NCI-H2227 (cell line): ENCODE data around the gene GPS2.

Source experiments
- DNase-seq: peaks from one replicate; lab custom pipeline; 2025; ENCODE audit not compliant: unreplicated experiment; lab: John Stamatoyannopoulos, UW

Gene GPS2

DNA sequence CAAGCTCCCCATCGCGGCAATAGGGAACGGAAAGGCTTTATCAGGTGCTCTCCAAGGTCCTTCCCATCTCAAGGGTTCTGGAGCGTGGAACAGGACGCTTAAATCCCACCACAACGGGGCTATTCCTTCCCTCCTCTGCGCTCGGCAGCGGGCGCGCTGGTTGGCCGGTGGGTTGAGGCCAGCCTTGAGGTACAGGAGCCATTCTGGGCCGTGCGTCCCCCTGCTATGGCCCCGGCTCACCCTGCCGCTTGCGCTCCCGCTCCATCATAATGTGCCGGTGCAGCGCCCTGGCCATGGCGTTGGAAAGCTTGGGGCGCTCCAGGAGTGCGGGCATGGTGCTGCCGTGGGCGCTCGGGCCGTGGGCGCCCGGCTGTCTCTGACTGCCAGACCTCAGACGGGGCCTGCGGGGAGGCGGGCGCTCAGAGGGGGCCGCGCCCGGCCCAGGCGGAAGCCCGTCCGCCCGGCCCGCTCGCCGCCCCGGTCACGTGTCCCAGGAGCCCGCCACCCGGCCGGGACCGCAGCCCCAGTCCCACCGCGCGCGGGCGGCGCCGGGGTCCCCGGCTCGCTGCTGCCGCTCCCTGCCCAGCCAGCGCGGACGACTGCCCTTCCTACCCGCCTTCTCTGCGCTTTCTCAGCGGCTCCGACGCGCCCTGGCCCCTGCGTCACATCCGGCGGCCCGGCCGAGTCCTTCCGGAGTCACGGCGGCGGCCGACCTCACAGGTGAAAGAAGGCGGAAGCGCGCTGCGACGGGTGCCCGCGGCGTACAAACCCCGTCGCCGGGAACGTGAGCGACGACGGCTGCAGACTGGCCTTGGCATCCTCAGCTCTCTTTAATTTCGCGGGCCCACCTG, at the start of gene GPS2:
Gene GPS2, minus strand, starts transcription at position 642 of the 851 bp plus-strand sequence. Its CDS starts 308 bp downstream, at position 334.
- DNase-seq: peak; percentile 92

DNA sequence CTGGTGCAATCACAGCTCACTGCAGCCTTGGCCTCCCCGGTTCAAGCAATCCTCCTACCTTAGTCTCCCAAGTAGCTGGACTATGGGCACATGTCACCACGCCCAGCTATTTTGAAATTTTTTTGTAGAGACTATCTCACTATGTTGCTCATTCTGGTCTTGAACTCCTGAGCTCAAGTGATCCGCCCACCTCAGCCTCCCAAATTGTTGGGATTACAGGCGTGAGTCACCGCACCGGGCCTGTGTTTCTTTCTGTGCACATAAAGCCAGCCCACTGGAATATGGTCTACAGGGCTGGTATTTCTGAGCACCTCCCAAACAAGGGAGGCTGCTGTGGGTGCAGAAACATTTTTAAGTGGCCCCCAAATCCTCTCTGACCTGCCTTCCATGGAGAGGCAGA, 48.2 kb upstream of the GPS2 start:
- no peak for DNase-seq

DNA sequence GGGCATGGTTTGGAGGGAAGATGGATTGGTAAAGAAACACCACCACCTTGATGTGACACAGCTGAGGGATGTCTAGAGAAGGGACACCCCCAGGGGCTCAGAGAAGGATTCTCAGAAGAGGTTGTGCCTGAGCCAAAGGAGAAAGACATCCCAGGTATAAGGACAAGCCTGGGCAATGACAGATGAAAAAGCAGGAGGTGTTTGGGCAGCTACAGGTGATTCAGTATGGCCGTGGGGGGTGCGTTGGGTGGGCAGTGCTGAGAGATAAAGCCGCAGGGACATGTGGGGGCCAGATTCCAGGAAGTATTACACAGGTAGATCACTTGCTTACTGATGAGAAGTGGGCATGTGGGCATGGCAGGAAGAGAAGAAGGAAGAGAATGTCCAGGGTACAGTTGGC, 46.7 kb upstream of the GPS2 start:
- DNase-seq: no peak

DNA sequence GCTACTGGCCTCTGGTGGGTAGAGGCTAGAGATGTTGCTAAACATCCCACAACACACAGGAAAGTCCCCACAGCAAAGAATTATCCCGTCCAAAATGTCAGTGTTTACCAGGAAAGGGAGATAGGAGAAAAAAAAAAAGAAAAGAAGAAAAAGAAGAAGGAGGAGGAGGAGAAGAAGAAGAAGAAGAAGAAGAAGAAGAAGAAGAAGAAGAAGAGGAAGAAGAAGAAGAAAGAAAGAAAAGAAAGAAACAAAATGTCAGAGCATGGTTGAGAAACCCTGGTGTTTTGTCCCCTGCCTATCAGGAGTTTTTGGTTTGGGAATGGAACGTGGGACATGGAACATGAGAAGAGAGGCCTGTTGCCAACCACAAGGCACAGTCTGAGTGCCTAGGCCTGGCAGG, 42.2 kb upstream of the GPS2 start:
- DNase-seq: no peak

DNA sequence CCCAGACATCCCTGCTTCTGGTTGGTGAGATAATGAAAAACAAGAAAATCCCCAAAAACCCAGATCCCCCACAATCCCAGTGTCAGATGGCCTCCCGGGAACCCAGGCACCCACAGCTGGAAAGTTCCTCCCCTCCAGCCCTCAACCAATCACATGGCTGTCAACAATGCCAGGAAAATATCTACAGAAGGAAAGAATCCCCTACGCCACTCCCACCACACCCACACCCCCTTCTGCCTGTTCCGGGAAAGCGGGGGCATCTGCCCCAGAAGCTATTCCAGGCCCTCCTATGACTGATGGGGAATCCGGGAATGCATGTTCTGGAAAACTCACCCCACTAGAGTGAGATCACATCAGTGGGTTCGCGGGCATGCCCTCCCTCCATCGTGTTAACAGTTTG, 41.6 kb upstream of the GPS2 start:
- no peak for DNase-seq

GRCh38 chr17:7356072-7356549, 41.0 kb upstream of the GPS2 start:
- peak; percentile 19 for DNase-seq

DNA sequence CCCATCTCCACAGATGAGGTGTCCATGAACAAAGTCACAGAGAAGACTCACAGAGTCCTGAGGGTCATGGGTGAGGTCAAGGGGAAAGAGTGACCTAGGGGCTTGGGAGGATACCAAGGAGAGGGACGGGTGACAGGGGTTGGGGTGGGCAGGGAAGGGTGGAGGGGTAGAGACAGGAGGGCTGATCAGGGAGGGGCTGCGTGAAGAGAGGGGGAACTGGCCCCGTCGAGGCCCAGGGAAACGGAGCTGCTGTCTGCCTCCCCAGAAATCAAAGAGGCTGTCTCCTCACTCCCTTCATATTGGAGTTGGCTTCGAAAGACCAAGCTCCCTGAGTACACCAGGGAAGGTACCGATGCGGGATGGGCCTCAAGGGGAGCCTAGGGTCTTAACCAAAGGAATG, 40.4 kb upstream of the GPS2 start:
- DNase-seq: no peak

DNA sequence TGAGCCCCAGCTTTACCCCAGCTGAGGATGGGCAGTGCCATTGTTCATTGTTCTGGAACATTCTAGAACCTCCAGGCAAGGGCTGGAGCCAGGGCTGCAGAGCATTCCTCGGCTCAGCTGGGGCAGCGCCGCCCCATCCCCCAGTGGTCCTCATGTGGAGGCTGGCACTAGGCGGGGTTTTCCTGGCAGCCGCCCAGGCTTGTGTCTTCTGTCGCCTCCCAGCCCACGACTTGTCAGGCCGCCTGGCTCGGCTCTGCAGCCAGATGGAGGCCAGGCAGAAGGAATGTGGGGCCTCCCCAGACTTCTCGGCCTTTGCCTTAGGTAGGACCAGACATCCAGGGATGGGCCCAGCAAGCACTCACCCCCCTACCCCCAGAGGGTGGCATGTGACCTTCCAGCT, 39.9 kb upstream of the GPS2 start, which contains the start of gene TMEM95:
Gene TMEM95, plus strand, starts transcription at position 104 of the 400 bp plus-strand sequence. Its CDS starts 49 bp downstream, at position 153.
- peak; percentile 8 for DNase-seq

DNA sequence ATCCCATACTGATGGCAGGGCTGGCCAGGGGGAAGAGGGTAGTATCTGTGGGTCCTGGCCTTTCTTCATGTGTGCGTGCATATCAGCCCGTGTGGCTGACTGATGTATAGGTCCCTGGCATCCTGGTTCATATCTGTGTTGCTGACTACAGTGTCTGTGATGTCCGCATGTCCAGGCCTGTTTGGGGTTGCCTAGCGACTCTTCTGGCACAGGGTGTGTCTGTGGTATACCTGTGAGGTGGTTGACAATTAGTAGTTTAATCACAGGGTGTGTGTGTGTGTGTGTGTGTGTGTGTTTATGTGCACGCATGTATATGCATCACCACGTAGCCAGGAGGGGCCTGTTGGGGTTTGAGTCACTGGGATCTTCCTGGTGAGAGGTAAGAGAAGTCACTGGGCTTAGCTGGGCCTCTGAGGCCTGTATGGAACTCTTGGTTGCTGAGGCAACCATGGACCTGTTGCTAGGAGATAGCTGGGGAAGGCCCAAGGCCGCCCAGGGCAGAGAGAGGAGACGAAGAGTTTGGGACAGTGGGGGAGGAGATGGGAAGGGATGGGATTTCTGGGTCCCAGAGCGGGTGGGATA, 39.2 kb upstream of the GPS2 start:
- peak; percentile 11 for DNase-seq

DNA sequence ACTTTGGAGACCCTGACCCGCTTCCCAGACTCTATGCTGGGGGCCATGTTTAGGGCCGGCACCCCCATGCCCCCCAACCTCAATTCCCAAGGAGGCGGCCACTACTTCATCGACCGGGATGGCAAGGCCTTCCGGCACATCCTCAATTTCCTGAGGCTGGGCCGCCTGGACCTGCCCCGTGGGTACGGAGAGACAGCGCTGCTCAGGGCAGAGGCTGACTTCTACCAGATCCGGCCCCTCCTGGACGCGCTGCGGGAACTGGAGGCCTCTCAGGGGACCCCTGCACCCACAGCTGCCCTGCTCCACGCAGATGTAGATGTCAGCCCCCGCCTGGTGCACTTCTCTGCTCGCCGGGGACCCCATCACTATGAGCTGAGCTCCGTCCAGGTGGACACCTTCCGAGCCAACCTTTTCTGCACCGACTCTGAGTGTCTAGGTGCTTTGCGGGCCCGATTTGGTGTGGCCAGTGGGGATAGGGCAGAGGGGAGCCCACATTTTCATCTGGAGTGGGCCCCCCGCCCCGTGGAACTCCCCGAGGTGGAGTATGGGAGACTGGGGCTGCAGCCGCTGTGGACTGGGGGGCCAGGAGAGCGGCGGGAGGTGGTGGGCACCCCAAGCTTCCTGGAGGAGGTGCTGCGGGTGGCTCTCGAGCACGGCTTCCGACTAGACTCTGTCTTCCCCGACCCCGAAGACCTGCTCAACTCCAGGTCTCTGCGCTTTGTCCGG, 37.9 kb upstream of the GPS2 start:
- DNase-seq: no peak

DNA sequence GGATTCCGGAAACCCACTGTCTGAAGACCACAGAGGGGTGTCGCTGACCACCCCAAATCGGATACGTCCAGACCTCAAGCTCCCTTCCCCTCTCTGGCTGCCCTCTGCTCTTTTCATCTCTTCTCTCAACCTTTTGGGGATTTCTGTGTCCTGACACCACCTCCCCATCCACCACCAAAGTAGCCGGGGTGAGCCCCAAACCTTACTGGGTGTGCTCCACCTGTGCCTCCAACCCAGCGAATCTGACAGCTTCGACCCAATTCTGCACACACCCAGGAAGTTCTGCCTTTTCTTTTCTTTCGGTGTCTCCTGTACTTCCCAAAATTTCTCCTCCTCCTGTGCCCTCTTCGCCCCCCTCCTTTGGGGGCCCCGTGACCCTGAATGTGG, 37.3 kb upstream of the GPS2 start:
- no peak for DNase-seq

- peak; percentile 71 for DNase-seq
These were observed 36.7 kb upstream of the GPS2 start, which contains the start of gene KCTD11 for GRCh38 chr17:7351665-7352502. Gene KCTD11 (plus strand): TSS chr17:7352162.

DNA sequence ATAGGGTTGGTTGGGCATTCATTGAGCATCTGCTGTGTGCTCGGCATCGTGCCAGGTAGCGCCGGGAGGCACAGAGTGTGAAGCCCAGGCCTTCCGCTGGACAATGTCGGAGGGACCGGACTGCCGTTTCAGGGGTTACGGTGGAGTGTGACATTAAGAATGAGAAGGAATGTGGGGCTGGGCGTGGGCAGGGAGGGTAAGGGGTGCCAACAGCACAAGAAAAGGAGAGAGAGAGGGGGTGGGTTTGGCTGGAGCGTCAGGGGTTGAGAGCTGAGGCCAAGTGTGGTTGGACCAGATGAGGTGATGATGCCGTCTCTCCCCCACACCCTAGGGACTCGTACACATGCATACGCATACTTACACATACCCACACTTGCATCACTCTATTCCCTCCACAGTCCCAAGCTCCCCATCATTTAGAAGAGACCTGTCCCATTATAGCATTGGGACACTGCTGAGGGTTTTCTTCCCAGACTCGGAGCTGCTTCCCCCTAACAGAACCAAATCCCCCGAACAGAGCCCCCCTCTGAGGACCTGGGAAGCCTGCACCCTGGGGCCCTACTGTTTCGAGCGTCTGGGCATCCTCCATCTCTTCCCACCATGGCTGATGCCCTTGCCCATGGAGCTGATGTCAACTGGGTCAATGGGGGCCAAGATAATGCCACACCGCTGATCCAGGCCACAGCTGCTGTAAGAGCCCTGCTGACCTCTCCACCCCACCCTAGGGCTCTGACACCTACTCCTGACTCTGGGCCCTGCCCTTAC, 33.5 kb upstream of the GPS2 start:
- DNase-seq: no peak

DNA sequence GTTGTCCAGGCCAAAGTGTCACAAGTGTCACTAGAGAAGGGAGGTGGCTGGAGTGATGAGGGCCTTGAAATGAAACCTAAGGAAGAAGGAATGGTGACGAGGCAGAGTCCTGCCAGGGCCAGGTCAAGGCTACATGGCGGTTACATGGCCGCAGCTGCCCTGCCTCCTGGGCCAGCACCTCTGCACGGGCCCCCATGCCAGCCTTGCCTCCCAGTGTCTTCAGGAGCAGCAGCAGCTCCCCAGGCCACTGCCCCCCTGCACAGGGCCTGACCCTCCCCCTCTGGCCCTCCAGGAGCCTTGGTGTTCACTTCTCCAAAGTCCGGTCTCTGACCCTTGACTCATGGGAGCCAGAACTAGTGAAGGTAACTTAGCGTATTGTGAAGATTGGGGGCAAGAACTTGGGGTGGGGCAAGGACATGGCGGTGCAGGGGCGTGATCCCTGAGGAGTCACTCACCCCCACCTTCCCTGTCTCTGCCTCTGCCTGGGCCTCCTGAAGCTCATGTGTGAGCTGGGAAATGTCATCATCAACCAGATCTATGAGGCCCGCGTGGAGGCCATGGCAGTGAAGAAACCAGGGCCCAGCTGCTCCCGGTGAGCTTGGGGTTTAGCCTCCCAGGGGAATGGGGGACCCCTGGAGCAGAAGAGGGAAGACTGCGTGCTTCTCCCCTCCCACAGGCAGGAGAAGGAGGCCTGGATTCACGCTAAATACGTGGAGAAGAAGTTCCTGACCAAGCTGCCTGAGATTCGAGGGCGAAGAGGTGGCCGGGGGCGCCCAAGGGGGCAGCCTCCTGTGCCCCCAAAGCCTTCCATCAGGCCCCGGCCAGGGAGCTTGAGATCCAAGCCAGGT, 32.7 kb upstream of the GPS2 start:
- DNase-seq: no peak

GRCh38 chr17:7346761-7347614, 31.8 kb upstream of the GPS2 start:
- no peak for DNase-seq

GRCh38 chr17:7343250-7343649, 28.1 kb upstream of the GPS2 start:
- no peak for DNase-seq

DNA sequence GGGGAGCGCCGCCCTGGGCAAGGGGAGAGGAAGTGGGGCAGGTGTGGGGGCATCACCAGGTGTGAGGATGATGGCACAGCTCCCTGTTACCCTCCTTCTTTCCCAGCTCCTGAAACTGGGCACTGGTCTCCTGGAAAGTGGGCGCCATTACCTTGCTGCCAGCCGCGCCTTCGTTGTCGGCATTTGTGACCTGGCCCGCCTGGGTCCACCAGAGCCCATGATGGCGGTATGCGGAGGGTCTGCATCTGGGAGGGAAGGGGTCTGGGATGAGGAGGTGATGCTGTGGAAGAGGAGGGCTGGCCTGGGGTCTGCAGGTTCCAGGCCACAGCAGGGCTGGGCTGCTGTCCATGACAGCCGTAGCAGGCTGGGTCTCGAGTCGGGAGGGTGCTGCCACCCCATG, 26.7 kb upstream of the GPS2 start:
- DNase-seq: no peak

- no peak for DNase-seq
These were observed 25.0 kb upstream of the GPS2 start for GRCh38 chr17:7340179-7340578.
